WTC11 (cell line): ENCODE results near the gene FKBP5. TPM values are rescaled to one million over a fixed set of nuclear protein-coding genes. Genes with fewer than 3 reads are reported as not detected.

Source experiments
- ATAC-seq: fragments of 200-7000 bp; cut with Tn5 transposase; 2 replicates; pipeline ENCODE4 v1.10.0; 2021; ENCODE audit warnings: mild to moderate bottlenecking, moderate library complexity
- CTCF ChIA-PET: fragments of 300-600 bp; sonication (Branson Sonifier 250); formaldehyde crosslinking; loops from one replicate; lab custom pipeline; 2021; ENCODE audit warnings: antibody characterized with exemption; lab: Charles Lee
- POLR2A ChIA-PET: fragments of 350-600 bp; sonication (Branson Sonifier 250); formaldehyde crosslinking; loops from one replicate; lab custom pipeline; 2021; ENCODE audit warnings: antibody characterized with exemption; lab: Charles Lee
- DNase-seq: peaks from one replicate; pipeline ENCODE4 v3.0.0; 2021; ENCODE audit warnings: low spot score
- H3K27ac Mint-ChIP-seq: 2 replicates; pipeline ENCODE4 v1.8.0; 2021; ENCODE audit warnings: mixed read lengths
- H3K27me3 Mint-ChIP-seq: 2 replicates; pipeline ENCODE4 v1.8.0; 2021; ENCODE audit warnings: low read depth, mild to moderate bottlenecking, moderate library complexity, mixed read lengths
- H3K36me3 Mint-ChIP-seq: 2 replicates; pipeline ENCODE4 v1.8.0; 2021; ENCODE audit warnings: mixed read lengths
- H3K4me1 Mint-ChIP-seq: 2 replicates; pipeline ENCODE4 v1.8.0; 2022; ENCODE audit warnings: mixed read lengths
- H3K4me3 Mint-ChIP-seq: 2 replicates; pipeline ENCODE4 v1.8.0; 2021; ENCODE audit warnings: mild to moderate bottlenecking, moderate library complexity, mixed read lengths
- H3K9me3 Mint-ChIP-seq: 2 replicates; pipeline ENCODE4 v1.8.0; 2021; ENCODE audit warnings: mixed read lengths
- ARID4B ChIP-seq: sonication (generic); formaldehyde crosslinking; IDR thresholded peaks from 2 replicates; pipeline ENCODE4 v1.8.0; 2023; ENCODE audit warnings: missing genetic modification reagents, mild to moderate bottlenecking, borderline replicate concordance
- EMX1 ChIP-seq: fragments of 250-450 bp; sonication (Bioruptor Pico); IDR thresholded peaks from 2 replicates; pipeline ENCODE4 v1.8.0; 2021; ENCODE audit warnings: mild to moderate bottlenecking
- FOXP1 ChIP-seq: sonication (generic); formaldehyde crosslinking; IDR thresholded peaks from 2 replicates; pipeline ENCODE4 v1.8.0; 2022; ENCODE audit warnings: missing genetic modification reagents, mild to moderate bottlenecking, moderate library complexity, borderline replicate concordance
- GABPB1 ChIP-seq: sonication (generic); formaldehyde crosslinking; IDR thresholded peaks from 2 replicates; pipeline ENCODE4 v1.8.1; 2023; ENCODE audit warnings: mild to moderate bottlenecking, missing genetic modification reagents
- HMGA2 ChIP-seq: fragments of 250-450 bp; sonication (Bioruptor Pico); IDR thresholded peaks from 2 replicates; pipeline ENCODE4 v1.4.0; 2021; ENCODE audit warnings: mild to moderate bottlenecking, moderate library complexity
- JUN ChIP-seq: sonication (generic); formaldehyde crosslinking; IDR thresholded peaks from 2 replicates; pipeline ENCODE4 v1.8.0; 2023; ENCODE audit warnings: mild to moderate bottlenecking, missing genetic modification reagents
- NFE2L1 ChIP-seq: sonication (generic); formaldehyde crosslinking; IDR thresholded peaks from 2 replicates; pipeline ENCODE4 v1.8.1; 2023; ENCODE audit warnings: missing genetic modification reagents
- NR1H2 ChIP-seq: sonication (generic); formaldehyde crosslinking; IDR thresholded peaks from 2 replicates; pipeline ENCODE4 v1.9.0; 2021; ENCODE audit warnings: mild to moderate bottlenecking, moderate library complexity, missing genetic modification reagents
- NR3C1 ChIP-seq: sonication (generic); formaldehyde crosslinking; conservative IDR thresholded peaks from 2 replicates; pipeline ENCODE4 v1.8.1; 2023; ENCODE audit warnings: low read depth, mild to moderate bottlenecking, missing genetic modification reagents
- PRRX2 ChIP-seq: fragments of 250-450 bp; sonication (Bioruptor Pico); IDR thresholded peaks from 2 replicates; pipeline ENCODE4 v1.8.0; 2021; ENCODE audit warnings: mild to moderate bottlenecking
- ZBTB43 ChIP-seq: sonication (generic); formaldehyde crosslinking; IDR thresholded peaks from 2 replicates; pipeline ENCODE4 v1.8.1; 2023; ENCODE audit warnings: mild to moderate bottlenecking, missing genetic modification reagents
- ZNF263 ChIP-seq: sonication (generic); formaldehyde crosslinking; IDR thresholded peaks from 2 replicates; pipeline ENCODE4 v1.8.1; 2022; ENCODE audit warnings: low read depth, mild to moderate bottlenecking, moderate library complexity, missing genetic modification reagents
- ZNF532 ChIP-seq: fragments of 250-450 bp; sonication (Bioruptor Pico); IDR thresholded peaks from 2 replicates; pipeline ENCODE4 v1.9.0; 2021; ENCODE audit warnings: mild to moderate bottlenecking, borderline replicate concordance
- total RNA-seq: library from RNA; stranded (reverse); gene quantifications from 3 replicates; pipeline ENCODE4 v1.2.3, GENCODE V29; 2021

FKBP5 gene
- total RNA-seq, 1 experiment from 2014 or later, result 27.2 TPM

GRCh38 chr6:35688605-35689322 is at the start of gene FKBP5 (continued):
- TF ChIP-seq ARID4B (0 out of 2 replicates have a peak, but pooled peaks have one; percentile 13), NFE2L1 (CRISPR knock-in tag) (no peak)

- peaks cover 7% of the 10 kb centered on the region for H3K27me3 Mint-ChIP-seq
- H3K4me3 Mint-ChIP-seq, result no peak overlapping the region
- no peaks in the 10 kb centered on the region for H3K9me3 Mint-ChIP-seq
- no peak for TF ChIP-seq ZBTB43 (CRISPR knock-in tag)
- no peak for TF ChIP-seq PRRX2 (CRISPR knock-in tag)
- no peak for TF ChIP-seq NR3C1 (CRISPR knock-in tag)
- TF ChIP-seq JUN, result no peak
- no peak for TF ChIP-seq ZNF532 (CRISPR knock-in tag)
- TF ChIP-seq NR1H2 (CRISPR knock-in tag), result no peak
- no peak for TF ChIP-seq ZNF263 (CRISPR knock-in tag)
- peak; percentile 93 for TF ChIP-seq GABPB1 (CRISPR knock-in tag)
- TF ChIP-seq FOXP1 (CRISPR knock-in tag), result 0 out of 2 replicates have a peak, but pooled peaks have one; percentile 29
- no peak for TF ChIP-seq HMGA2 (CRISPR knock-in tag)
- TF ChIP-seq EMX1 (CRISPR knock-in tag), result no peak
- no peak overlapping the region for H3K27ac Mint-ChIP-seq
- H3K36me3 Mint-ChIP-seq, result no peaks in the 10 kb centered on the region
- DNase-seq, result no peak
- CTCF ChIA-PET, result interaction anchor here (0.7 to 5.6 kb wide), 26 partner anchors 9 to 285 kb away, joined by 3 to 86 read pairs (median 6); partner anchors contain the start of genes FANCE and FKBP5
- no peak for ATAC-seq
- peaks cover 69% of the 10 kb centered on the region for H3K4me1 Mint-ChIP-seq
- POLR2A ChIA-PET, result no interaction called here
Observed at GRCh38 chr6:35737413-35738211, 48.9 kb upstream of the FKBP5 start.
